H1 (cell line): ENCODE measurements around the gene HS3ST1. TPM values are rescaled to one million over a fixed set of nuclear protein-coding genes. Genes with fewer than 3 reads are reported as not detected.

Experiments
- CTCF ChIA-PET: fragments of 300-600 bp; sonication (Branson Sonifier 250); formaldehyde crosslinking; loops from one replicate; lab custom pipeline; 2021; ENCODE audit not compliant: partially characterized antibody; lab: Charles Lee
- POLR2A ChIA-PET: fragments of 300-600 bp; sonication (Branson Sonifier 250); formaldehyde crosslinking; loops from one replicate; lab custom pipeline; 2021; ENCODE audit warnings: inconsistent platforms; ENCODE audit not compliant: partially characterized antibody; lab: Charles Lee
- DNase-seq, 2 experiments: peaks; one replicate each; pipeline versions ENCODE4 v3.0.0 to v3.0.0-alpha.2; 2010 to 2022; ENCODE audit warnings: low spot score in 2 of 2, low read depth in 1 of 2, mixed read lengths in 1 of 2
- FAIRE-seq: peaks from 2 replicates; lab custom pipeline; 2011; peaks lifted over from hg19 to GRCh38; lab: Jason Lieb, UNC
- H2AFZ ChIP-seq: 2 replicates; pipeline ENCODE4 v1.8.1; 2012; ENCODE audit warnings: low read length, inconsistent platforms
- H2AK5ac ChIP-seq: 2 replicates; pipeline ENCODE4 v1.6.1; 2013; ENCODE audit warnings: low read depth, low read length
- H2BK120ac ChIP-seq: replicated peaks from 2 replicates; pipeline ENCODE3; 2013; ENCODE audit warnings: low read depth, low read length, inconsistent platforms
- H2BK12ac ChIP-seq: 2 replicates; pipeline ENCODE4 v1.6.1; 2013; ENCODE audit warnings: low read depth, low read length
- H2BK15ac ChIP-seq: 2 replicates; pipeline ENCODE4 v1.6.1; 2013; ENCODE audit warnings: low read length
- H2BK20ac ChIP-seq: 2 replicates; pipeline ENCODE4 v1.6.1; 2013; ENCODE audit warnings: low read length
- H2BK5ac ChIP-seq: 2 replicates; pipeline ENCODE4 v1.6.1; 2013; ENCODE audit warnings: low read depth, low read length
- H3K14ac ChIP-seq: 2 replicates; pipeline ENCODE4 v1.6.1; 2013; ENCODE audit warnings: inconsistent platforms; ENCODE audit not compliant: insufficient read length
- H3K18ac ChIP-seq: 2 replicates; pipeline ENCODE4 v1.6.1; 2013; ENCODE audit warnings: low read length; ENCODE audit errors: extremely low read depth
- H3K23ac ChIP-seq: 2 replicates; pipeline ENCODE4 v1.6.1; 2013; ENCODE audit warnings: inconsistent platforms; ENCODE audit not compliant: insufficient read length
- H3K23me2 ChIP-seq: 2 replicates; pipeline ENCODE4 v1.6.1; 2013; ENCODE audit warnings: low read depth, low read length
- H3K27ac ChIP-seq: 2 replicates; pipeline ENCODE4 v1.6.1; 2011; ENCODE audit warnings: low read depth, low read length, inconsistent platforms
- H3K27me3 ChIP-seq, 4 experiments: replicated peaks in 1 of 4; 1 replicate in 1 of 4; 2 replicates in 3 of 4; pipeline versions ENCODE4 v1.6.1 to v1.8.1; 2011 to 2013; ENCODE audit warnings: low read length in 3 of 4, mild to moderate bottlenecking in 3 of 4, inconsistent platforms in 2 of 4, mixed read lengths in 2 of 4, moderate library complexity in 1 of 4; ENCODE audit not compliant: control insufficient read depth in 3 of 4, insufficient read depth in 3 of 4; ENCODE audit errors: extremely low read depth in 1 of 4
- H3K36me3 ChIP-seq, 4 experiments: 2 replicates each; pipeline versions ENCODE4 v1.6.1 to v1.8.1; 2011 to 2013; ENCODE audit warnings: mild to moderate bottlenecking in 4 of 4, low read length in 3 of 4, moderate library complexity in 2 of 4, control low read depth in 1 of 4, inconsistent platforms in 1 of 4; ENCODE audit not compliant: insufficient read depth in 4 of 4, control insufficient read depth in 2 of 4
- H3K4ac ChIP-seq: replicated peaks from 2 replicates; pipeline ENCODE3; 2013; ENCODE audit warnings: low read length, low read depth, mixed read lengths, inconsistent platforms; ENCODE audit not compliant: insufficient read length
- H3K4me1 ChIP-seq, 4 experiments: replicated peaks in 1 of 4; 1 replicate in 1 of 4; 2 replicates in 3 of 4; pipeline versions ENCODE4 v1.6.1 to v1.8.1; 2011 to 2013; ENCODE audit warnings: low read length in 3 of 4, inconsistent platforms in 2 of 4, mixed read lengths in 1 of 4; ENCODE audit not compliant: insufficient read depth in 4 of 4, control insufficient read depth in 3 of 4
- H3K4me2 ChIP-seq, 2 experiments: 2 replicates each; pipeline versions ENCODE4 v1.6.1 to v1.8.1; 2011 to 2013; ENCODE audit warnings: low read depth in 2 of 2, low read length in 2 of 2, control low read depth in 1 of 2, inconsistent platforms in 1 of 2, mild to moderate bottlenecking in 1 of 2; ENCODE audit not compliant: insufficient read depth in 1 of 2
- H3K4me3 ChIP-seq, 4 experiments: fragments of 200-600, 300-600 bp in 1 of 4; sonication (generic), shearing (Covaris generic), sonication (Bioruptor Twin) in 1 of 4; 2 replicates each; pipeline versions ENCODE4 v1.5.1 to v1.8.1; 2011 to 2016; ENCODE audit warnings: low read length in 4 of 4, low read depth in 3 of 4, control low read depth in 2 of 4, inconsistent platforms in 2 of 4, mild to moderate bottlenecking in 2 of 4, mixed read lengths in 1 of 4, moderate library complexity in 1 of 4; ENCODE audit not compliant: insufficient read depth in 2 of 4; ENCODE audit errors: extremely low read depth in 1 of 4
- H3K56ac ChIP-seq: replicated peaks from 2 replicates; pipeline ENCODE3; 2013; ENCODE audit warnings: low read depth, mild to moderate bottlenecking, mixed read lengths, low read length, inconsistent platforms; ENCODE audit not compliant: insufficient read length
- H3K79me1 ChIP-seq: 2 replicates; pipeline ENCODE4 v1.6.1; 2013; ENCODE audit warnings: low read depth, low read length, control low read depth
- H3K79me2 ChIP-seq, 2 experiments: 2 replicates each; pipeline versions ENCODE4 v1.6.1 to v1.8.1; 2012 to 2013; ENCODE audit warnings: low read length in 2 of 2, mild to moderate bottlenecking in 2 of 2, inconsistent platforms in 1 of 2; ENCODE audit not compliant: insufficient read depth in 2 of 2, control insufficient read depth in 1 of 2
- H3K9ac ChIP-seq, 4 experiments: replicated peaks in 1 of 4; 1 replicate in 1 of 4; 2 replicates in 3 of 4; pipeline versions ENCODE4 v1.6.1 to v1.8.1; 2011 to 2013; ENCODE audit warnings: low read depth in 3 of 4, low read length in 3 of 4, control low read depth in 2 of 4, mild to moderate bottlenecking in 2 of 4, moderate library complexity in 2 of 4, inconsistent platforms in 1 of 4; ENCODE audit errors: extremely low read depth in 1 of 4
- H3K9me3 ChIP-seq, 2 experiments: 2 replicates each; pipeline versions ENCODE4 v1.6.1 to v1.8.1; 2012 to 2013; ENCODE audit warnings: mild to moderate bottlenecking in 2 of 2, moderate library complexity in 2 of 2, control low read depth in 1 of 2, inconsistent platforms in 1 of 2, low read depth in 1 of 2, low read length in 1 of 2, mixed read lengths in 1 of 2; ENCODE audit not compliant: insufficient read depth in 2 of 2
- H4K20me1 ChIP-seq, 2 experiments: replicated peaks in 1 of 2; 2 replicates each; pipeline versions ENCODE3 to v1.8.1; 2011 to 2013; ENCODE audit warnings: inconsistent platforms in 2 of 2, low read length in 2 of 2, mild to moderate bottlenecking in 1 of 2; ENCODE audit not compliant: insufficient read depth in 2 of 2, control insufficient read depth in 1 of 2
- H4K5ac ChIP-seq: 2 replicates; pipeline ENCODE4 v1.6.1; 2013; ENCODE audit warnings: low read length, low read depth, mixed read lengths, inconsistent platforms; ENCODE audit not compliant: insufficient read length
- H4K8ac ChIP-seq: 2 replicates; pipeline ENCODE4 v1.8.0; 2013; ENCODE audit warnings: mild to moderate bottlenecking, moderate library complexity, low read length, inconsistent platforms; ENCODE audit not compliant: insufficient read depth; ENCODE audit errors: extremely low read depth
- H4K91ac ChIP-seq: replicated peaks from 2 replicates; pipeline ENCODE3; 2013; ENCODE audit warnings: low read length, mixed read lengths, inconsistent platforms; ENCODE audit not compliant: insufficient read length
- BACH1 ChIP-seq: IDR thresholded peaks from 2 replicates; pipeline ENCODE4 v1.6.1; 2012; ENCODE audit warnings: low read length, improper control_type of control experiment
- BCL11A ChIP-seq, 2 experiments: IDR thresholded peaks; one replicate each; pipeline ENCODE4 v1.6.1; 2011; ENCODE audit warnings: low read depth in 2 of 2, low read length in 2 of 2, mild to moderate bottlenecking in 2 of 2
- CEBPB ChIP-seq: IDR thresholded peaks from 2 replicates; pipeline ENCODE4 v1.6.1; 2012; ENCODE audit warnings: low read depth, low read length
- CHD2 ChIP-seq: IDR thresholded peaks from 2 replicates; pipeline ENCODE4 v1.6.1; 2012; ENCODE audit warnings: low read length, improper control_type of control experiment
- EGR1 ChIP-seq: IDR thresholded peaks from 2 replicates; pipeline ENCODE4 v1.6.1; 2011; ENCODE audit warnings: low read depth, low read length, borderline replicate concordance
- EP300 ChIP-seq, 2 experiments: IDR thresholded peaks; 1 replicate in 1 of 2; 2 replicates in 1 of 2; pipeline ENCODE4 v1.6.1; 2011 to 2012; ENCODE audit warnings: low read depth in 2 of 2, low read length in 2 of 2, mild to moderate bottlenecking in 2 of 2, borderline replicate concordance in 1 of 2, inconsistent platforms in 1 of 2, moderate library complexity in 1 of 2
- GTF2F1 ChIP-seq: IDR thresholded peaks from 2 replicates; pipeline ENCODE4 v1.6.1; 2012; ENCODE audit warnings: low read depth, low read length, improper control_type of control experiment, borderline replicate concordance
- JUN ChIP-seq: IDR thresholded peaks from 2 replicates; pipeline ENCODE4 v1.6.1; 2011; ENCODE audit warnings: low read depth, mild to moderate bottlenecking, improper control_type of control experiment, low read length
- JUND ChIP-seq: IDR thresholded peaks from 2 replicates; pipeline ENCODE4 v1.6.1; 2011; ENCODE audit warnings: mild to moderate bottlenecking, improper control_type of control experiment, low read length
- KDM4A ChIP-seq: IDR thresholded peaks from one replicate; pipeline ENCODE4 v1.7.1; 2012; ENCODE audit warnings: low read depth, mild to moderate bottlenecking, moderate library complexity, low read length, inconsistent platforms; ENCODE audit not compliant: severe bottlenecking
- MAFK ChIP-seq: IDR thresholded peaks from 2 replicates; pipeline ENCODE4 v1.6.1; 2012; ENCODE audit warnings: low read depth, mild to moderate bottlenecking, improper control_type of control experiment, low read length
- NRF1 ChIP-seq: IDR thresholded peaks from 2 replicates; pipeline ENCODE4 v1.6.1; 2011; ENCODE audit warnings: mild to moderate bottlenecking, low read depth, low read length, improper control_type of control experiment
- RFX5 ChIP-seq: IDR thresholded peaks from 2 replicates; pipeline ENCODE4 v1.6.1; 2011; ENCODE audit warnings: low read depth, low read length, improper control_type of control experiment, borderline replicate concordance
- WGBS, 2 experiments: shearing (Covaris generic) in 1 of 2; methylation state at CpG; one replicate each; pipeline versions ENCODE4 v1.1.6 to v1.1.7; 2013 to 2015; ENCODE audit warnings: low lambda C conversion rate in 2 of 2, mixed read lengths in 2 of 2, inconsistent platforms in 1 of 2, low coverage in 1 of 2, missing lambda C conversion rate in 1 of 2; ENCODE audit not compliant: insufficient replicate concordance in 2 of 2, insufficient coverage in 1 of 2, insufficient read length in 1 of 2; ENCODE audit errors: extremely low coverage in 1 of 2, missing lambda C conversion rate in 1 of 2; 5-methylcytosine and 5-hydroxymethylcytosine counted together
- polyA plus RNA-seq, 7 experiments: library from polyadenylated mRNA; depleted of rRNA in 3 of 7; stranded (reverse) in 5 of 7; unstranded in 2 of 7; fragments of >200 nt in 5 of 7; fragments of 200-250 nt in 2 of 7; gene quantifications; 1 replicate in 5 of 7; 2 replicates in 1 of 7; 4 replicates in 1 of 7; pipeline versions ENCODE4 v1.2.1 to v1.2.3, GENCODE V29; 2011 to 2013; ENCODE audit warnings: missing spikeins in 2 of 7, mixed read lengths in 2 of 7
- total RNA-seq: library from RNA; stranded (reverse); fragmentation: NEBNext Ultra II Directional; extraction: Animal tissue kit (Norgen Biotek cat#: 25700); gene quantifications from 2 replicates; pipeline ENCODE4 v1.2.1, GENCODE V29; 2021
- TF ChIP-seq, protein P1 (sequence below): IDR thresholded peaks from 2 replicates; pipeline ENCODE4 v1.6.1; 2012; ENCODE audit warnings: inconsistent platforms

HS3ST1 gene
- total and polyA plus RNA-seq, 2 of the 8 experiments (the other 6 are each of a cell fraction or from before 2014, with no cell fraction given), result 0.50 to 1.5 TPM

GRCh38 chr4:11470438-11471045, 41.8 kb upstream of the HS3ST1 start:
- Histone ChIP-seq H4K91ac (no peak overlapping the region), H3K27ac (no peak overlapping the region), H3K36me3 (no peaks in the 10 kb centered on the region), H3K23ac (no peak overlapping the region), H3K23me2 (no peaks in the 10 kb centered on the region), H3K79me1 (no peaks in the 10 kb centered on the region), H3K9me3 (no peaks in the 10 kb centered on the region), H3K79me2 (no peaks in the 10 kb centered on the region), H3K4ac (no peak overlapping the region), H4K20me1 (no peaks in the 10 kb centered on the region), H2AFZ (no peak overlapping the region), H2BK5ac (no peak overlapping the region), H3K56ac (no peak overlapping the region), H2BK120ac (no peak overlapping the region), H3K4me1 (peaks cover 0 to 5% (median 2%) of the 10 kb centered on the region in 4 experiments; a peak in 4 of 7 replicates), H2BK12ac (no peak overlapping the region), H2AK5ac (no peak overlapping the region), H3K9ac (no peak overlapping the region), H2BK15ac (no peak overlapping the region), H3K4me3 (no peak overlapping the region), H3K14ac (no peak overlapping the region), H3K4me2 (0 out of 4 replicates have a peak overlapping the region, but pooled peaks of 1 of the 2 experiments have one; percentile 34), H4K8ac (no peak overlapping the region), H4K5ac (no peak overlapping the region), H3K18ac (no peak overlapping the region), H3K27me3 (no peaks in the 10 kb centered on the region), H2BK20ac (no peak overlapping the region)
- ChIA-PET CTCF (interaction anchor here (0.5 to 0.6 kb wide), 2 partner anchors 756 to 1310 kb away, joined by 3 to 4 read pairs; no protein-coding TSS in a partner anchor), POLR2A (no interaction called here)
- FAIRE-seq (no peak), DNase-seq (no peak)
- 78% methylated on average over 4 of the region's 4 CpGs; no CpG with 5 or more reads in 1 of the 2 experiments for WGBS, 2 experiments
- TF ChIP-seq CHD2 (no peak), KDM4A (no peak), JUND (no peak), BACH1 (no peak), RFX5 (no peak), EGR1 (no peak), GTF2F1 (no peak), JUN (no peak), BCL11A (IDR thresholded peaks at IDR 0.05; ENCODE audit: low read depth in 2 of 2, low read length in 2 of 2) (no peak), CEBPB (no peak), NRF1 (no peak), EP300 (IDR thresholded peaks at IDR 0.05; ENCODE audit: borderline replicate concordance in 1 of 2, low read depth in 2 of 2, low read length in 2 of 2) (no peak), MAFK (no peak)
- TF ChIP-seq, protein P1, sequence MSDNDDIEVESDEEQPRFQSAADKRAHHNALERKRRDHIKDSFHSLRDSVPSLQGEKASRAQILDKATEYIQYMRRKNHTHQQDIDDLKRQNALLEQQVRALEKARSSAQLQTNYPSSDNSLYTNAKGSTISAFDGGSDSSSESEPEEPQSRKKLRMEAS, result no peak
